Suprapubic skin (tissue), 3 donors: ENCODE results near the gene RXRA.

Source experiments
- POLR2A ChIP-seq, 2 donors: fragments of 450-650 bp; IDR thresholded peaks; one replicate each; pipeline ENCODE4 v1.6.1; 2017; ENCODE audit warnings: antibody characterized with exemption in 2 of 2, mild to moderate bottlenecking in 2 of 2, moderate library complexity in 2 of 2
- TF ChIP-seq, protein P1 (sequence below), 2 donors: fragments of 200-600 bp in 1 of 2; fragments of 450-650 bp in 1 of 2; sonication (generic) in 1 of 2; IDR thresholded peaks; one replicate each; pipeline ENCODE4 v1.5.1; 2016 to 2019; ENCODE audit warnings: antibody characterized with exemption in 2 of 2, mild to moderate bottlenecking in 1 of 2, moderate library complexity in 1 of 2

DNA sequence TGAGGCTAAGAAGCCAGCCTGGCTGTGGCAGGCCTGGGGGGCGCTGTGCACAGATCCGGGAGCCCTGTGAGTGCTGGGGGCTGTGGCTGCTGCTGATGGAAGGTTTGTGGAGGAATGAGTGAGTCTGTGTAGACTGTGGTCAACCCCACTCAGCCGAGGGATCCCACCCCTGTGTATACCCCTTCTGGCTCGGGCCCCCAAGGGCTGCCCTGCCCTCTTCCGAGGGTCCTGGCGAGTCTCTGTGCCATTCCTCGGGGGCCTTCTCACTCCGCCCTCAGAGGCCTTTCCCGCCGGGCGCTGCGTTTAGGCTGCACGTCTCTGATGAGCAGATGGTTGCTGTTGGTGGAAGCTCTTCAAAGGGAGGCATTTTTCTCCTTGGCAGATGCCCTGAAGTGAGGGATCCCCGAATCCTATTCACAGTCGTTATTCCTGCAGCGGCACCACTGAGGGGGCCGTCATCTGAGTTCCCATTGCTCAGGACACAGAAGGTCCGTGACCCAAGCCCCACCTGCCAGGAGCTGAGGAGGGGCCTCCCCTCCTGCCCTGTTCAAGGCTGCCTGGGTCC is 94.1 kb downstream of the RXRA start:
- TF ChIP-seq, protein P1, sequence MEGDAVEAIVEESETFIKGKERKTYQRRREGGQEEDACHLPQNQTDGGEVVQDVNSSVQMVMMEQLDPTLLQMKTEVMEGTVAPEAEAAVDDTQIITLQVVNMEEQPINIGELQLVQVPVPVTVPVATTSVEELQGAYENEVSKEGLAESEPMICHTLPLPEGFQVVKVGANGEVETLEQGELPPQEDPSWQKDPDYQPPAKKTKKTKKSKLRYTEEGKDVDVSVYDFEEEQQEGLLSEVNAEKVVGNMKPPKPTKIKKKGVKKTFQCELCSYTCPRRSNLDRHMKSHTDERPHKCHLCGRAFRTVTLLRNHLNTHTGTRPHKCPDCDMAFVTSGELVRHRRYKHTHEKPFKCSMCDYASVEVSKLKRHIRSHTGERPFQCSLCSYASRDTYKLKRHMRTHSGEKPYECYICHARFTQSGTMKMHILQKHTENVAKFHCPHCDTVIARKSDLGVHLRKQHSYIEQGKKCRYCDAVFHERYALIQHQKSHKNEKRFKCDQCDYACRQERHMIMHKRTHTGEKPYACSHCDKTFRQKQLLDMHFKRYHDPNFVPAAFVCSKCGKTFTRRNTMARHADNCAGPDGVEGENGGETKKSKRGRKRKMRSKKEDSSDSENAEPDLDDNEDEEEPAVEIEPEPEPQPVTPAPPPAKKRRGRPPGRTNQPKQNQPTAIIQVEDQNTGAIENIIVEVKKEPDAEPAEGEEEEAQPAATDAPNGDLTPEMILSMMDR (IDR thresholded peaks at IDR 0.05), result no peak
- TF ChIP-seq POLR2A (IDR thresholded peaks at IDR 0.05), result no peak
